Left kidney (tissue), 2 donors: ENCODE measurements around the gene CSMD2. TPM values are rescaled to one million over a fixed set of nuclear protein-coding genes. Genes with fewer than 3 reads are reported as not detected.

Experiments
- DNase-seq: peaks from one replicate; pipeline ENCODE4 v3.0.0-alpha.2; 2013
- polyA plus RNA-seq: library from polyadenylated mRNA; unstranded; fragments of 120-200 nt; gene quantifications from one replicate; pipeline ENCODE4 v1.2.1, GENCODE V29; 2013; ENCODE audit not compliant: insufficient read length

CSMD2 gene
- polyA plus RNA-seq, 1 donor: 1.2 TPM

GRCh38 chr1:34156739-34157138 is 8.3 kb downstream of the CSMD2 start:
- DNase-seq: no peak

DNA sequence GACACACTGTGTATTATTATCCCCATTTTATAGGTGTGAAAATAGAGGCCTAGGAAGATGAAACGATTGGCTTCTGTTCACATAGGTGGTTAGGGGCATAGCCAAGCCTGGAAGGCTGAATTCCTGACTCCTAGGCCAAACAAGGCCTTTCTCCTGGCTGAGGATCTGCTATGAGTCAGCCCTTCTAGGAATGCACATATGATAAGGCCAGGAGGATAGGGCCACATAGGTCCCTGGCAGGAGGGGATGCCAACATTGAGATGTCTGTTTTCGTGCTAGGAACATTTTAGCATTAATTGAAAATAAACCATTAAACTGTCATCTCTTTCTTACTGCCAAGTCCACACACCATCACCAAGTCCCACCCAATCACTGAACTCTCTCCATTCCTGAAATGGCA is 9.2 kb downstream of the CSMD2 start:
- DNase-seq: no peak

- no peak for DNase-seq
These were observed 11.8 kb downstream of the CSMD2 start for GRCh38 chr1:34153246-34153645.

DNA sequence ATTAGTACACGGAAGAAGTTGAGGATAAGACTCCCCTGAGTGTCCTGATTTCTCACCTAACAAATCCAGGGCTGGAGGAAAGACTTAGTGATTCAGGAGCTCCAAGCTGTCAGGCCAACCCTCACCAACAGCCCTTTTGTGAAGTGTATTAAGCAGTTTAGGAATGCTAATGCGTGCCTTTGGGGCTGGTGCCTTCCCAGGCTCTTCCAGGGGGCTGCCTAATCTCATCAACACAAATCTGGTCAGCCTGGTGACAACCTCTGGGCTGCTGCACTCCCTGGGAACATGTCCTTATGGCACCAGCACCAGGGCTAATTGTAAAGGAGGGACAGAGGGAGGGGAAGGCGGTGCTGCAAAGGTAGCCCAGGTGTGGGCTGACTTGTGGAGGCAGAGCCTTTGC is 15.5 kb downstream of the CSMD2 start:
- no peak for DNase-seq

- no peak for DNase-seq
These were observed 17.7 kb downstream of the CSMD2 start for GRCh38 chr1:34147301-34147700.

DNA sequence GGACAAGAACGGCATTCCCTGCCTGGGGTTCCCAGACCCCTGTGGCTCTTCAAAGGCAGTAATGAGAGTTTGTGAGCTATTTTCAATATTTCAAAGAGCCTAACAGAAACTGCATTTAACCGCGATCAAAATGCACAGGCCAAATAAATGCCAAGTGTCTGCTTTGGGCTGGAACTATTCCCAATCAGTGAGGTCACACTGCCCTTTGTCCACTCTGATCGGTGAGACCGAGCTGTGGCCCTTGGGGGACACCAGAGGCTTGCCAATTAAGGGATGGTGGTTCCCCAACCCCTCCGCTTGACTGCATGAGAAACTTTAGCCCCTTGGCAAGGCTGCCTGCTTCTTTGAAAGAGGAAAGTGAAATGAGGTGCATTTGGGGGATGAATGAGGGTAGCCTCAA is 20.3 kb downstream of the CSMD2 start:
- DNase-seq: no peak

DNA sequence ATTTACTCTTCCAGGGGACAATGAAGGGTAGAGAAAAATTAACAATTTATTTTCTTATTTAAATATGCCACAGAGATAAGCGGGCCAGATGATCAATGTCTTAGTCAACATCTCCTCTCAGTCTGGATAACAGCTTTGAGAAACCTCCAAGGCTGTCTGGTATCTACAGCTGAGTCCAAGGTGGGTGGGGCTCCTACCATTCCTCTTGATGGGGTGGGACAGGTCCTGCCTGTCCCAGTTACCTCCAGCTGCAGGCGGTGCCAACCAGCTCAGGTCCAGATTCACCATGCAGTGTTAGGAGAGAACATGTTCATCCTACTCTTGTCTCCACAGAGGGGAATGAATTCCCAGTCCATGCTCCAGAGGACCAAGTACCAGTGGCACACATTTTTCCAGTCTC is 21.1 kb downstream of the CSMD2 start:
- no peak for DNase-seq

GRCh38 chr1:34140011-34140676 is 24.9 kb downstream of the CSMD2 start:
- DNase-seq: no peak

GRCh38 chr1:34137411-34137810 is 27.6 kb downstream of the CSMD2 start:
- DNase-seq: no peak

DNA sequence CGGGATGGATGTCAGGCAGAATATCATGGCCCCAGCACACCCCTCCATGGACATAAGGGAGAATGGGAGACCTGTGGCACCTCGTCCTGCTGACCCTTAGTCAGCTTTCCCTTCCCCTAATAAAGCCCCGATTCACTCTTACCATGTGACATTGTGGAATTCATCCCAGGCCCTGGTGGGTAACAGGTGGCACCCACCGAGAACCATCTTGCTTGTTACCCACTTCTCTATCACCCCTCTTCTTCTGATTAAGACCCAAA is 32.9 kb downstream of the CSMD2 start:
- no peak for DNase-seq

DNA sequence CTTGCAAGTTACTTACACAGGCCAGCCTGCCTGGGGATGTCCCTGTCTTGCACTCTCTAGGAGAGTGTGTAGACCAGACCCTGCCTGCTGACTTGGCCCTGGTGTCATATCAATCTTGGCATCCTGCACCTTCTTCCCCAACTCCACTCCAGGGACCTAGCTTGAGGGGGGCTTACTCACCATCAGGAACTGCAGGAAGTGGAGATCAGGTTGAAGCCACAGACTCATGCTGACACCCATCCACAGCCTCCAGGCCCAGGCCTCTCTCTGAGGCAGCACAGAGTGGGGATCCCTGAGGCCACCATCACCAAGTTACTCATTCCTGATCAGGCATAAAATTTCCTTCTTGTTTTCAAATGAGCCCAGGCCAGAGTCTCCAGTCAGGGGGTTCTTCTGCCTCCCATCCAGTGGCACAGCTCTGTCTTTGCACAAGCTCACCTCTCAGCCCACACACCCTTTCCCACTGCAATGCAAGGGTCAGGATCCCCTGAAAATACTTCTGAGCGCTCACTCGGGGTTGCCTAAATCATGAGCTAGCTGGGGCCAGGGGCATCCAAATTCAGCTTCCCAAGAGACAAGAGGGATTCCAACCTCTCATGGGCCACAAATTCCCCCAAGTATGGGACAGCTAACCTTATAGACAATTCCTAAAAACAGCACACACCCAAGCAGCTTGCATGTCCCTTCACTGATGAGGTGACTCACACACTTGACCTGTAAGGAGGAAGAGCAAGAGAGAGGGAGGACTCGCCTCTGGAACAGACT is 33.5 kb downstream of the CSMD2 start:
- no peak for DNase-seq

GRCh38 chr1:34130306-34130705 is 34.7 kb downstream of the CSMD2 start:
- DNase-seq: no peak

GRCh38 chr1:34129630-34130029 is 35.4 kb downstream of the CSMD2 start:
- no peak for DNase-seq

DNA sequence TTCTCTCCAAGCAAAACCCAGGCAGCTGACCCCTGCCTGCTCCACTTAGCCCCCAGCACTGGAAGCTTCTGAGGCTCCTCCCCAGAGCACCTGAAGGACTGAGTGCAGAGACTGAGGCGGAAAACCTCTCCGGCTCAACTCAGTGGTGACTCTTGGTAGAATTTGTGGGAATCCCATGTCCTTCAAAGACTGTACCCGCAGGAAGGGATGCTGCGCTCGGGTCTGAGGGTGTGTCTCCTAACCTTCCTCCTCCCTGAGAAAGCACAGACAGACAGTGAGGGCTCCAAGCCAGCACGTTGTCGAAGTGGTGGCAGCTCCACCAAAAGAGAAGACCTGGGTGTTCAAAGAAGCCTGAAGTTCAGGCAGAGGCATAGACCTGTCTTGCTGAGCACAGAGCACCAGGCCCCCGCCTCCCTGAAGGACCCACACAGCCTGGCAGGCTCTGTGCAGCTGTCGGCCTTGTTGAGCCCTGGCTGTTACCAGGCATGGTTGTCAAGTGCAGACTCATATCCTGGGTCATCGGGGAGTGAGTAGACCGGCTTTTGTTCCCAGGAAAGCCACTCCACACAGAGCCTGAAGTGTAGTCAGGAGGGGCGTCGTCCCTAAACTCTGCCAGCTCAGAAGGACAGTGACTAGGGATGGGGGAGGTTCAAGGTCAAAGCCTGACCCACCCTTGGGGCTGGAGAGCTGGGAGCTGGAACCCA is 36.7 kb downstream of the CSMD2 start:
- no peak for DNase-seq

DNA sequence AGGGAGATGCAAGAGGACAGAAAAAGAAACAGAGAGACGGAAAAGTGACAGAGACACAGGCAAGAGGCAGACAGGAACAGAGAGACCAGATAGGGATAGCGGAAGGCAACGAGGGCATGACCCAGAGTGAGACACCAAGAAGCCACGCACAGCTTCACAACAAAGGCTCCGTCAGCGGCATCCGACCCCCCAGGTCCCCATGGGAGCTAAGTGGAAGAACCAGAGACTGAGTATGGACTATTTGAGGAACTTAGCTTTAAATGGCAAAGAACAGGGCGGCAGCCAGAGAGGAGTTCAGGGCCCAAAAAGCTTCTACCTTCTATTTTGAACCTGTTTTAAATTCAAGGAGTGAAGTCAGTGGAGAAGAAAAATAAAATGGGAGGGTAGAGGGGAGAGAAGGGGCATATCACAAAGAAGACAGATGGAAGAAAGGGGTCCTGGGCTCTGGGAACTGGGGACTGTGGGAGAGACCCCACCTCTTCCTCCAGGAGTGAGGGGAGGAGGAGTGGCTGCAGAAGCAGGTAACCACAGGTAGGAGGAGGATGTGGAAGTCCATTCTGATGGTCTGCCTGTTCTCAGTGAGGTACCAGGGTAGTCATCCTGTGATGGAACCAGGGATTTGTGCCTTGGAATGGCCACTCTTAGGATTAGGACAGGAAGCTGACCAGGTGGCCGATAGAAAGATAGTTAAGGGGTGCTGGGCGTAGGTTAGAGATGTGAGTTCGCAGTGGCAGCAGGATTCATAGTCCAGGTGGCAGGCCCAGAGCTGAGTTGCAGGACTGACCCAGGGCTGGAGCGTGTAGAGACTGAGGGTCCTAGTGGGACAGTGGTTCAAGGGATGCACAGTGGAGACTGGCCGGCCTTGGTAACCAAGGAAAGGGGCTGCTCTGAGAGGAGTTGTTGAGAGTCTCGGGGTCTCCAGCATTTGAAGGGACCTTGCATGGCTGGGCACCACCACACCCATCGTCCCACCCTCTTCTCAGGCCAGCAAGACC is 37.7 kb downstream of the CSMD2 start:
- no peak for DNase-seq

GRCh38 chr1:34126486-34126885 is 38.5 kb downstream of the CSMD2 start:
- no peak for DNase-seq

DNA sequence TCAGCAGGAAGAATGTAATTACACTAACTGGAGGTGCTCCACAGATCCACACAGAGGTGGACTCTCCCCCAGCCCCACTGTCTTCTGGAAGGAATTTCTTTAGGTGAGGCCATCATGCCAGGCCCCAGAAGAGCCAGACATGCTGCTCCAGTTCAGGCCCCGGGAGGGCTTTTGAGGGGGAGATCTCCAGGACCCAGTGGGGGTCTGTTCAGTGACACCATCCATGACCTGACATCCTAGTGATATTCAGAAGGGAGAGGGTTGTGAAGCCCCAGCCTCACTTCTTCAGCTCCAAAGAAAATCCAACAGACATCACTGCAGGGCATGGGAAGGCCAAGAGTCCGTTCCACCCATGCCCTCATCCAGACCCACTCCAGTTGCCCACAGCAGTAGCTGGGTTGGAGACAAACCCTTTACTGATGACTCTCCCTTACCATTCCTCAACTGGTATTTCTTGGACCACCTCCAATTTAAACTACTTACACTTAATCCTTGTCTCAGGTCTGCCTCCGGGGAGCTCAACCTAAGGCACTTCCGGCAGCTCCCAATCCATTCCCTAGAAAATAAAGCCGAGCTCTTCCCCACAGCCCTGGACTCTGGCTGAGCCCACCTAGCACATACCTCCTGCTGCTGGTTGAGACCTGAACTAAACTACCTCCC is 39.2 kb downstream of the CSMD2 start:
- DNase-seq: no peak

GRCh38 chr1:34122080-34122932 is 42.7 kb downstream of the CSMD2 start:
- DNase-seq: no peak

GRCh38 chr1:34115233-34115632 is 49.8 kb downstream of the CSMD2 start:
- no peak for DNase-seq

DNA sequence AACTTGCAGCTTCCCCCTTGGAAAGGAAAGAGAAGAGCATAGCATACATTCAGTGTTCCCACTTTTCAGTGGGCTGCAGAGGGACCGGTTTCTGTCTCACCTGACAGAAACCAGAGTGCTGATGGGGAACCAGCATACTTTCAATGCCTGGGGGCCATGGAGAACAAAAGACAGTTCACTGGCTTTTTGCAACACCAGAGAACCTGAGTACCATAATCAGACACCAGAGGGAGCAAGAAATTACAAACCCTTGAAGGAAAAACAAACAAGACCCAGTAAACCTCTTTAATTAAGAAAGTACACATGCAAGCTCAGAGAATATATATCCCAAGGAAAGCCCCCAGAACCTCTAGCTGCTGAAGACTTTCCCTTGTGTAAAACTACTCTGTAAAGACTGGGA is 51.1 kb downstream of the CSMD2 start:
- peak; percentile 13 for DNase-seq

GRCh38 chr1:34113362-34113761 is 51.7 kb downstream of the CSMD2 start:
- no peak for DNase-seq
